SK-N-DZ (cell line): Measurements from ENCODE around the gene FIGNL2. TPM values are rescaled to one million over a fixed set of nuclear protein-coding genes. Genes with fewer than 3 reads are reported as not detected.
"Not testable (repeated sequence)": the region's sequence is repeated elsewhere in the genome, so short reads cannot be mapped to it uniquely, and the experiment has no call there.

ENCODE experiments used
- DNase-seq: peaks from one replicate; pipeline ENCODE4 v3.0.0-alpha.2; 2015; ENCODE audit warnings: low spot score
- polyA plus RNA-seq, 2 experiments: library from polyadenylated mRNA; depleted of rRNA; stranded (reverse); fragments of >200 nt; gene quantifications; 2 replicates each; pipeline ENCODE4 v1.2.3, GENCODE V29; 2014

FIGNL2 gene
- 4.9 and 6.4 TPM in 2 replicates for polyA plus RNA-seq (2014; cell fraction: cytosol; rRNA removed)
- polyA plus RNA-seq (2014; cell fraction: nucleus; rRNA removed) = 6.0 and 7.1 TPM in 2 replicates

- no peak for DNase-seq
Measured at GRCh38 chr12:51848326-51848727, at the start of gene FIGNL2. Gene FIGNL2, minus strand, starts transcription at chr12:51848718. Its CDS starts 26,305 bp downstream, at chr12:51822413.

- no peak for DNase-seq
Measured at GRCh38 chr12:51897181-51897580, 48.7 kb upstream of the FIGNL2 start.

- DNase-seq = no peak
Measured at GRCh38 chr12:51896236-51896635, 47.7 kb upstream of the FIGNL2 start.

GRCh38 chr12:51895378-51896135 lies 47.0 kb upstream of the FIGNL2 start:
- DNase-seq = no peak

GRCh38 chr12:51893786-51894185 lies 45.3 kb upstream of the FIGNL2 start:
- DNase-seq = no peak

GRCh38 chr12:51891843-51892242 lies 43.3 kb upstream of the FIGNL2 start:
- no peak for DNase-seq

GRCh38 chr12:51890511-51891171 lies 42.1 kb upstream of the FIGNL2 start:
- DNase-seq = no peak

- DNase-seq = no peak
Measured at GRCh38 chr12:51890133-51890464, 41.6 kb upstream of the FIGNL2 start.

- DNase-seq = no peak
Measured at GRCh38 chr12:51889216-51890132, 41.0 kb upstream of the FIGNL2 start.

- no peak for DNase-seq
Measured at GRCh38 chr12:51888316-51889215, 40.0 kb upstream of the FIGNL2 start.

- no peak for DNase-seq
Measured at GRCh38 chr12:51887476-51888315, 39.2 kb upstream of the FIGNL2 start, which contains the start of gene ANKRD33. Gene ANKRD33, plus strand, starts transcription at chr12:51888103. Its CDS starts 84 bp downstream, at chr12:51888187.

- no peak for DNase-seq
Measured at GRCh38 chr12:51886021-51886710, 37.6 kb upstream of the FIGNL2 start.

GRCh38 chr12:51885294-51886020 lies 36.9 kb upstream of the FIGNL2 start:
- DNase-seq = not testable (repeated sequence)

- no peak for DNase-seq
Measured at GRCh38 chr12:51884676-51885229, 36.2 kb upstream of the FIGNL2 start.

GRCh38 chr12:51883998-51884675 lies 35.6 kb upstream of the FIGNL2 start:
- DNase-seq = no peak

- DNase-seq = no peak
Measured at GRCh38 chr12:51883295-51883694, 34.8 kb upstream of the FIGNL2 start.

GRCh38 chr12:51879102-51879501 lies 30.6 kb upstream of the FIGNL2 start:
- no peak for DNase-seq

- no peak for DNase-seq
Measured at GRCh38 chr12:51874486-51874885, 26.0 kb upstream of the FIGNL2 start.
